ENCODE data around the gene LYPD6B. TPM values are rescaled to one million over a fixed set of nuclear protein-coding genes. Genes with fewer than 3 reads are reported as not detected.

LYPD6B gene
- total RNA-seq, 4 donors from 2014 or later: 70.2 to 96.6 (median 74.2) TPM

GRCh38 chr2:149042881-149043280 lies 4.4 kb downstream of the LYPD6B start:
- intact Hi-C loops (cut with DNase I; ENCODE audit: low total_unique reads): loop anchor here (5.0 kb wide), 1 partner anchor 1236 kb away; no protein-coding TSS in a partner anchor
- TF ChIP-seq CTCF (IDR thresholded peaks at IDR 0.05) (no peak), POLR2A (IDR thresholded peaks at IDR 0.05) (no peak)
- no peak overlapping the region for H3K4me3 ChIP-seq (ENCODE audit: low read depth, poor library complexity, severe bottlenecking)
- WGBS, 2 donors: 39 to 49% methylated on average over 1 of the region's 1 CpG
- DNase-seq (ENCODE audit: low spot score in 2 of 2): no peak

GRCh38 chr2:149044500-149044899 lies 6.0 kb downstream of the LYPD6B start:
- no peak for DNase-seq (ENCODE audit: low spot score in 2 of 2)
- intact Hi-C loops (cut with DNase I; ENCODE audit: low total_unique reads): loop anchor here (5.0 kb wide), 1 partner anchor 1237 kb away; no protein-coding TSS in a partner anchor
- TF ChIP-seq POLR2A (IDR thresholded peaks at IDR 0.05) (no peak), CTCF (IDR thresholded peaks at IDR 0.05) (no peak)
- WGBS, 2 donors: 68 to 78% methylated on average over 1 of the region's 1 CpG
- H3K4me3 ChIP-seq (ENCODE audit: low read depth, poor library complexity, severe bottlenecking): no peak overlapping the region

- no peak for TF ChIP-seq POLR2A (IDR thresholded peaks at IDR 0.05)
- no peak for TF ChIP-seq CTCF (IDR thresholded peaks at IDR 0.05)
- no peak overlapping the region for H3K4me3 ChIP-seq (ENCODE audit: low read depth, poor library complexity, severe bottlenecking)
- intact Hi-C loops (cut with DNase I; ENCODE audit: low total_unique reads): no loop called here
- 91 to 92% methylated on average over 2 of the region's 2 CpGs for WGBS, 2 donors
- DNase-seq (ENCODE audit: low spot score in 2 of 2): no peak
These were observed 8.6 kb downstream of the LYPD6B start for GRCh38 chr2:149047118-149047517.

GRCh38 chr2:149049142-149049541 lies 10.6 kb downstream of the LYPD6B start:
- 74 to 86% methylated on average over 2 of the region's 2 CpGs for WGBS, 2 donors
- no peak for TF ChIP-seq POLR2A (IDR thresholded peaks at IDR 0.05)
- no peak for TF ChIP-seq CTCF (IDR thresholded peaks at IDR 0.05)
- intact Hi-C loops (cut with DNase I; ENCODE audit: low total_unique reads): no loop called here
- no peak overlapping the region for H3K4me3 ChIP-seq (ENCODE audit: low read depth, poor library complexity, severe bottlenecking)
- DNase-seq (ENCODE audit: low spot score in 2 of 2): no peak

- DNase-seq (ENCODE audit: low spot score in 2 of 2): no peak
These were observed 11.7 kb downstream of the LYPD6B start for GRCh38 chr2:149050188-149050587.

More at GRCh38 chr2:149050188-149050587, 11.7 kb downstream of the LYPD6B start:
- no peak for TF ChIP-seq POLR2A (IDR thresholded peaks at IDR 0.05)
- TF ChIP-seq CTCF (IDR thresholded peaks at IDR 0.05): no peak
- intact Hi-C loops (cut with DNase I; ENCODE audit: low total_unique reads): no loop called here
- H3K4me3 ChIP-seq (ENCODE audit: low read depth, poor library complexity, severe bottlenecking): no peak overlapping the region
- 54 to 59% methylated on average over 6 of the region's 6 CpGs for WGBS, 2 donors

All from lower leg skin (tissue), 4 donors.